Loucy (cell line): ENCODE results near the gene GGT5.

Source experiments
- H2AFZ ChIP-seq: fragments of 200-600 bp; sonication (generic); 2 replicates; pipeline ENCODE4 v1.6.0; 2016; ENCODE audit warnings: antibody characterized with exemption, mild to moderate bottlenecking, low read length, moderate library complexity
- H3F3A ChIP-seq: fragments of 200-600 bp; 2 replicates; pipeline ENCODE4 v1.6.0; 2016; ENCODE audit warnings: antibody characterized with exemption, low read depth, mild to moderate bottlenecking
- H3K27me3 ChIP-seq: fragments of 200-600 bp; sonication (generic); 2 replicates; pipeline ENCODE4 v1.6.1; 2014; ENCODE audit warnings: low read length, mild to moderate bottlenecking; ENCODE audit not compliant: insufficient read depth, poor library complexity, severe bottlenecking
- H3K36me3 ChIP-seq: fragments of 200-600 bp; sonication (generic); 2 replicates; pipeline ENCODE4 v1.6.1; 2016; ENCODE audit warnings: low read length; ENCODE audit not compliant: insufficient read depth
- H3K4me1 ChIP-seq: fragments of 200-600 bp; sonication (generic); 2 replicates; pipeline ENCODE4 v1.5.1; 2014; ENCODE audit warnings: low read length, mild to moderate bottlenecking; ENCODE audit not compliant: insufficient read depth, poor library complexity, severe bottlenecking
- H3K4me2 ChIP-seq: fragments of 200-600 bp; sonication (generic); 2 replicates; pipeline ENCODE4 v1.6.0; 2014; ENCODE audit warnings: antibody characterized with exemption, low read length, low read depth, mild to moderate bottlenecking; ENCODE audit not compliant: poor library complexity, severe bottlenecking
- H3K4me3 ChIP-seq: fragments of 200-600 bp; sonication (generic); 2 replicates; pipeline ENCODE4 v1.5.1; 2014; ENCODE audit warnings: low read length, mild to moderate bottlenecking, mixed read lengths; ENCODE audit not compliant: poor library complexity, severe bottlenecking
- H3K79me2 ChIP-seq: fragments of 200-600 bp; sonication (generic); 2 replicates; pipeline ENCODE4 v1.6.1; 2014; ENCODE audit warnings: low read length; ENCODE audit not compliant: insufficient read depth
- H3K9ac ChIP-seq: fragments of 200-600 bp; sonication (generic); 2 replicates; pipeline ENCODE4 v1.6.0; 2014; ENCODE audit warnings: mild to moderate bottlenecking, low read depth, low read length, moderate library complexity; ENCODE audit not compliant: poor library complexity, severe bottlenecking
- H3K9me2 ChIP-seq: fragments of 200-600 bp; sonication (generic); replicated peaks from 2 replicates; pipeline ENCODE4 v1.6.1; 2016; ENCODE audit warnings: low read depth, low read length, mixed read lengths
- H3K9me3 ChIP-seq: fragments of 200-600 bp; sonication (generic); 2 replicates; pipeline ENCODE4 v1.6.1; 2014; ENCODE audit warnings: mild to moderate bottlenecking, antibody characterized with exemption, low read length, low read depth; ENCODE audit not compliant: insufficient read depth
- H4K20me1 ChIP-seq: fragments of 200-600 bp; sonication (generic); 2 replicates; pipeline ENCODE4 v1.6.0; 2014; ENCODE audit warnings: antibody characterized with exemption, low read length, mild to moderate bottlenecking; ENCODE audit not compliant: insufficient read depth, poor library complexity, severe bottlenecking
- EZH2phosphoT487 ChIP-seq: fragments of 200-600 bp; IDR thresholded peaks from 2 replicates; pipeline ENCODE4 v1.6.1; 2018; ENCODE audit warnings: antibody characterized with exemption, mild to moderate bottlenecking, moderate library complexity, borderline replicate concordance
- TF ChIP-seq, protein P1 (sequence below): fragments of 200-600 bp; sonication (generic); conservative IDR thresholded peaks from 2 replicates; pipeline ENCODE4 v1.5.1; 2014; ENCODE audit warnings: mild to moderate bottlenecking, antibody characterized with exemption, low read length

The GGT5 gene

GRCh38 chr22:24191893-24192292 is 53.0 kb downstream of the GGT5 start:
- no peaks in the 10 kb centered on the region for H3K4me1 ChIP-seq
- no peak overlapping the region for H3K4me3 ChIP-seq
- no peaks in the 10 kb centered on the region for H3K27me3 ChIP-seq
- no peaks in the 10 kb centered on the region for H3K36me3 ChIP-seq
- H3K9ac ChIP-seq, result no peak overlapping the region
- no peak overlapping the region for H2AFZ ChIP-seq
- no peak overlapping the region for H3K4me2 ChIP-seq
- TF ChIP-seq, protein P1, sequence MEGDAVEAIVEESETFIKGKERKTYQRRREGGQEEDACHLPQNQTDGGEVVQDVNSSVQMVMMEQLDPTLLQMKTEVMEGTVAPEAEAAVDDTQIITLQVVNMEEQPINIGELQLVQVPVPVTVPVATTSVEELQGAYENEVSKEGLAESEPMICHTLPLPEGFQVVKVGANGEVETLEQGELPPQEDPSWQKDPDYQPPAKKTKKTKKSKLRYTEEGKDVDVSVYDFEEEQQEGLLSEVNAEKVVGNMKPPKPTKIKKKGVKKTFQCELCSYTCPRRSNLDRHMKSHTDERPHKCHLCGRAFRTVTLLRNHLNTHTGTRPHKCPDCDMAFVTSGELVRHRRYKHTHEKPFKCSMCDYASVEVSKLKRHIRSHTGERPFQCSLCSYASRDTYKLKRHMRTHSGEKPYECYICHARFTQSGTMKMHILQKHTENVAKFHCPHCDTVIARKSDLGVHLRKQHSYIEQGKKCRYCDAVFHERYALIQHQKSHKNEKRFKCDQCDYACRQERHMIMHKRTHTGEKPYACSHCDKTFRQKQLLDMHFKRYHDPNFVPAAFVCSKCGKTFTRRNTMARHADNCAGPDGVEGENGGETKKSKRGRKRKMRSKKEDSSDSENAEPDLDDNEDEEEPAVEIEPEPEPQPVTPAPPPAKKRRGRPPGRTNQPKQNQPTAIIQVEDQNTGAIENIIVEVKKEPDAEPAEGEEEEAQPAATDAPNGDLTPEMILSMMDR, result no peak
- no peak for TF ChIP-seq EZH2phosphoT487
- no peaks in the 10 kb centered on the region for H3F3A ChIP-seq
- no peaks in the 10 kb centered on the region for H3K9me3 ChIP-seq
- H4K20me1 ChIP-seq, result no peaks in the 10 kb centered on the region
- no peaks in the 10 kb centered on the region for H3K79me2 ChIP-seq
- no peaks in the 10 kb centered on the region for H3K9me2 ChIP-seq

DNA sequence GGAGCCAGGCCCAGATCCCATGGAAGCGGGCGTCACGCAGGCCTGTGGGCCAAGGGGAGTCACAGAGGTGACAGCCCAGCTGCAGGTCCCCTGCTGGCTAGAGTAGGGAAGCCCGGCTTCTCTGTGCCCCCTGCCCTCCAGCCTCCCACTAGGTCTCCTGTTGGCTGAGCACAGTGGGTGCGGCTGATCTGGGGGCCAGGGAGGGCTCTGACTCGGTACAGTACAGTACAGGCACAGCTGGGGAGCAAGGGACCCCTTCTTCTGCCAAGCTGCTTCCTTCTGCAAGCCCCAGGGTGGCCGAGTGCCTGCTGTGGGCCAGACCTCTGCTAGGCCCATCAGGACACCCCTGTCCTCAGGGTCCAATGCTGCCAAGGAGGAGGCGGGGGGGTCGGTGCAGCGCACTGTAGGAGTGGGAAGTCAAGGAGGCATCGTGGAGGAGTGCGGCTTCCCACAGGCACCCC is 53.5 kb downstream of the GGT5 start:
- H3F3A ChIP-seq, result no peaks in the 10 kb centered on the region

GRCh38 chr22:24190596-24191208 is 54.2 kb downstream of the GGT5 start:
- no peaks in the 10 kb centered on the region for H3K9me3 ChIP-seq
- H3F3A ChIP-seq, result no peaks in the 10 kb centered on the region
- H3K9ac ChIP-seq, result no peak overlapping the region
- no peaks in the 10 kb centered on the region for H3K9me2 ChIP-seq
- no peak overlapping the region for H3K4me3 ChIP-seq
- no peaks in the 10 kb centered on the region for H3K4me1 ChIP-seq
- H3K4me2 ChIP-seq, result no peak overlapping the region
- no peaks in the 10 kb centered on the region for H3K79me2 ChIP-seq
- H4K20me1 ChIP-seq, result no peaks in the 10 kb centered on the region
- no peaks in the 10 kb centered on the region for H3K27me3 ChIP-seq
- no peak overlapping the region for H2AFZ ChIP-seq
- H3K36me3 ChIP-seq, result no peaks in the 10 kb centered on the region
- TF ChIP-seq, protein P1, result no peak
- TF ChIP-seq EZH2phosphoT487, result no peak

More for the DNA sequence above, 53.5 kb downstream of the GGT5 start:
- no peaks in the 10 kb centered on the region for H3K9me2 ChIP-seq
- no peaks in the 10 kb centered on the region for H3K4me1 ChIP-seq
- no peak overlapping the region for H3K4me2 ChIP-seq
- no peak overlapping the region for H3K9ac ChIP-seq
- H3K4me3 ChIP-seq, result no peak overlapping the region
- no peaks in the 10 kb centered on the region for H3K36me3 ChIP-seq
- no peak overlapping the region for H2AFZ ChIP-seq
- no peaks in the 10 kb centered on the region for H3K27me3 ChIP-seq
- no peaks in the 10 kb centered on the region for H4K20me1 ChIP-seq
- no peaks in the 10 kb centered on the region for H3K79me2 ChIP-seq
- H3K9me3 ChIP-seq, result no peaks in the 10 kb centered on the region
- no peak for TF ChIP-seq EZH2phosphoT487
- TF ChIP-seq, protein P1, result peak; percentile 16; the same call in 1 of the 2 replicates
